Keratinocyte (primary cell): ENCODE measurements around the gene GGA1. TPM values are rescaled to one million over a fixed set of nuclear protein-coding genes. Genes with fewer than 3 reads are reported as not detected.

Experiments used
- DNase-seq: peaks from one replicate; pipeline ENCODE4 v3.0.0-alpha.2; 2011; ENCODE audit warnings: low read depth, missing footprints, low spot score
- FAIRE-seq: peaks from 2 replicates; lab custom pipeline; 2011; peaks lifted over from hg19 to GRCh38; lab: Jason Lieb, UNC
- H2AFZ ChIP-seq: 2 replicates; pipeline ENCODE4 v1.6.0; 2012; ENCODE audit warnings: low read length, control low read depth, inconsistent platforms; ENCODE audit not compliant: control insufficient read depth
- H3K27ac ChIP-seq: 2 replicates; pipeline ENCODE4 v1.5.1; 2011; ENCODE audit warnings: low read length; ENCODE audit not compliant: control insufficient read depth, insufficient read depth
- H3K27me3 ChIP-seq: 3 replicates; pipeline ENCODE4 v1.6.0; 2011; ENCODE audit warnings: low read length; ENCODE audit not compliant: control insufficient read depth, insufficient read depth; ENCODE audit errors: extremely low read depth
- H3K36me3 ChIP-seq, 2 experiments: 2 replicates in 1 of 2; 3 replicates in 1 of 2; pipeline ENCODE4 v1.5.1; 2011; ENCODE audit warnings: low read length in 2 of 2, mild to moderate bottlenecking in 1 of 2; ENCODE audit not compliant: control insufficient read depth in 2 of 2, insufficient read depth in 2 of 2; ENCODE audit errors: extremely low read depth in 1 of 2
- H3K4me1 ChIP-seq: 3 replicates; pipeline ENCODE4 v1.5.1; 2011; ENCODE audit warnings: low read length; ENCODE audit not compliant: control insufficient read depth, insufficient read depth; ENCODE audit errors: extremely low read depth
- H3K4me2 ChIP-seq: 3 replicates; pipeline ENCODE4 v1.6.0; 2011; ENCODE audit warnings: low read depth, low read length; ENCODE audit not compliant: control insufficient read depth, insufficient read depth; ENCODE audit errors: extremely low read depth
- H3K4me3 ChIP-seq, 3 experiments: fragments of 200-600 bp in 1 of 3; sonication (generic) in 1 of 3; 2 replicates in 2 of 3; 3 replicates in 1 of 3; pipeline ENCODE4 v1.5.1; 2011 to 2016; ENCODE audit warnings: low read length in 3 of 3, mild to moderate bottlenecking in 3 of 3, control low read depth in 2 of 3, inconsistent platforms in 1 of 3, low read depth in 1 of 3, mixed read lengths in 1 of 3, mixed run types in 1 of 3, moderate library complexity in 1 of 3; ENCODE audit not compliant: control insufficient read depth in 2 of 3, insufficient read depth in 2 of 3; ENCODE audit errors: extremely low read depth in 1 of 3
- H3K79me2 ChIP-seq: 2 replicates; pipeline ENCODE4 v1.6.0; 2012; ENCODE audit warnings: low read length; ENCODE audit not compliant: control insufficient read depth, insufficient read depth
- H3K9ac ChIP-seq: 3 replicates; pipeline ENCODE4 v1.6.0; 2011; ENCODE audit warnings: low read length; ENCODE audit not compliant: control insufficient read depth, insufficient read depth; ENCODE audit errors: extremely low read depth
- H3K9me1 ChIP-seq: 3 replicates; pipeline ENCODE4 v1.6.0; 2011; ENCODE audit warnings: low read length; ENCODE audit not compliant: control insufficient read depth, insufficient read depth; ENCODE audit errors: extremely low read depth
- H3K9me3 ChIP-seq: 2 replicates; pipeline ENCODE4 v1.5.1; 2012; ENCODE audit warnings: low read depth, low read length; ENCODE audit not compliant: control insufficient read depth
- H4K20me1 ChIP-seq: 3 replicates; pipeline ENCODE4 v1.6.0; 2011; ENCODE audit warnings: low read length; ENCODE audit not compliant: control insufficient read depth, insufficient read depth; ENCODE audit errors: extremely low read depth
- EZH2 ChIP-seq: IDR thresholded peaks from one replicate; pipeline ENCODE4 v1.6.1; 2012; ENCODE audit warnings: inconsistent platforms, mild to moderate bottlenecking, low read length, moderate library complexity
- dilution Hi-C: fragments of 300-500 bp; cut with MboI; formaldehyde crosslinking; loops from one replicate; pipeline ENCODE4 v1.7.0; 2020; ENCODE audit warnings: low sequenced_read_pairs; ENCODE audit not compliant: extremely low pct_ligation_motif_present
- polyA plus RNA-seq, 5 experiments: library from polyadenylated mRNA; depleted of rRNA in 3 of 5; stranded (reverse) in 3 of 5; stranded (forward) in 1 of 5; unstranded in 1 of 5; fragments of >200 nt; gene quantifications; 1 replicate in 1 of 5; 2 replicates in 3 of 5; 3 replicates in 1 of 5; pipeline versions ENCODE4 v1.2.1 to v1.2.3, GENCODE V29; 2011 to 2012; ENCODE audit warnings: missing spikeins in 2 of 5, low read depth in 1 of 5, low replicate concordance in 1 of 5
- TF ChIP-seq, protein P1 (sequence below), 3 experiments: IDR thresholded peaks in 1 of 3; conservative IDR thresholded peaks in 1 of 3; optimal IDR thresholded peaks in 1 of 3; 2 replicates in 2 of 3; 3 replicates in 1 of 3; pipeline versions ENCODE3 to v1.5.1; 2011; ENCODE audit warnings: low read length in 3 of 3, mild to moderate bottlenecking in 3 of 3, moderate library complexity in 2 of 3, control low read depth in 1 of 3, inconsistent platforms in 1 of 3; ENCODE audit not compliant: insufficient read depth in 2 of 3; ENCODE audit errors: extremely low read depth in 1 of 3

Gene GGA1
- polyA plus RNA-seq, 1 donor (not counting 4 experiments of a cell fraction or from before 2014, with no cell fraction given) = 29.2 TPM

DNA sequence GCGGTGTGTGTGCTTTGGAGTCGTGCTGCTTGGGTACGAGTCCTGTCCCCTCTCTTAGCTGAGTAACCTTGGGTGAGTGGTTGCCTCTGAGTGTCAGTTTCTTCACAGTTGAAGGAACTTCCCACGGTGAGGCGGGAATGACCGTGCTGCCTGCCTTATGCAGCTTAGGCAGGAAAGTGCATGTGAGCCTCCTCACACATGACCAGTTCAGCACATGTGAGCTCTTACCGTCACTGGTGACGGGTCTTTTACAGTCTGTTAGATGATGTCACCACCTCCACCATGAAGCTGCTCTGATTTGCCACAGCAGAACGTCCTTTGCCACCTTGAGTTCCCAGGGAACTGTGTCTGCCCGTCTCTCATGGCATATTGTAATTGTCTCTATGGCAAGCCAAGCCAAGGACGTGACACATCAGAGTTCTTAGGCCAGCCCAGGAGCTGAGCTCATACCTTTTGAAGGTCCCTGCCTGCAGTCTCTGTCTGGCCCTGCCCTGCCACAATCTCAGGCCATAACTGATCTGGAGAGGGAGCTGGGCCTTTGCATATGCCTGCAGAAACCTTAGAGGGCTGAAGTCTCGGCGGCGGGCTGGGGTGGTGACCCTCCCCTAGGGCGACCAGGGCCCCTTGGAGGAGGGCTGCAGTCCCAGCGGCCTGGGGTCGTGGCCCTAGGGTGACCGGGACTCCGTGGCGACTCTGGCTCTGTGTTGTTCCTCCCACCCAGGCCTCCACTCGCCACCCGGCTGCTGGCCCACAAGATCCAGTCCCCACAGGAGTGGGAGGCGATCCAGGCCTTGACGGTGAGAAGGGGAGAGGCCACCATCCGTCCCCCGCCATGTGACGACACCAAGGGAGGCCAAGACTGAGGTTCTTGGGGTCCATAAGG lies 7.8 kb downstream of the GGA1 start:
- TF ChIP-seq EZH2 = no peak
- TF ChIP-seq, protein P1, sequence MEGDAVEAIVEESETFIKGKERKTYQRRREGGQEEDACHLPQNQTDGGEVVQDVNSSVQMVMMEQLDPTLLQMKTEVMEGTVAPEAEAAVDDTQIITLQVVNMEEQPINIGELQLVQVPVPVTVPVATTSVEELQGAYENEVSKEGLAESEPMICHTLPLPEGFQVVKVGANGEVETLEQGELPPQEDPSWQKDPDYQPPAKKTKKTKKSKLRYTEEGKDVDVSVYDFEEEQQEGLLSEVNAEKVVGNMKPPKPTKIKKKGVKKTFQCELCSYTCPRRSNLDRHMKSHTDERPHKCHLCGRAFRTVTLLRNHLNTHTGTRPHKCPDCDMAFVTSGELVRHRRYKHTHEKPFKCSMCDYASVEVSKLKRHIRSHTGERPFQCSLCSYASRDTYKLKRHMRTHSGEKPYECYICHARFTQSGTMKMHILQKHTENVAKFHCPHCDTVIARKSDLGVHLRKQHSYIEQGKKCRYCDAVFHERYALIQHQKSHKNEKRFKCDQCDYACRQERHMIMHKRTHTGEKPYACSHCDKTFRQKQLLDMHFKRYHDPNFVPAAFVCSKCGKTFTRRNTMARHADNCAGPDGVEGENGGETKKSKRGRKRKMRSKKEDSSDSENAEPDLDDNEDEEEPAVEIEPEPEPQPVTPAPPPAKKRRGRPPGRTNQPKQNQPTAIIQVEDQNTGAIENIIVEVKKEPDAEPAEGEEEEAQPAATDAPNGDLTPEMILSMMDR (optimal IDR thresholded peaks at IDR 0.05 in 1 of 3, IDR thresholded peaks at IDR 0.05 in 1 of 3, conservative IDR thresholded peaks at IDR 0.05 in 1 of 3; ENCODE audit: extremely low read depth in 1 of 3, insufficient read depth in 2 of 3, low read length in 3 of 3) = no peak
- Histone ChIP-seq H3K9me3 (no peaks in the 10 kb centered on the region), H2AFZ (no peak overlapping the region), H3K4me1 (peaks cover 5% of the 10 kb centered on the region), H3K4me3 (no peak overlapping the region), H3K27me3 (no peaks in the 10 kb centered on the region), H3K4me2 (no peak overlapping the region), H4K20me1 (no peaks in the 10 kb centered on the region), H3K27ac (no peak overlapping the region), H3K9ac (no peak overlapping the region), H3K36me3 (peaks cover 29 to 32% of the 10 kb centered on the region in 2 experiments), H3K79me2 (peaks cover 5% of the 10 kb centered on the region), H3K9me1 (no peaks in the 10 kb centered on the region)
- dilution Hi-C loops = no loop called here
- FAIRE-seq (no peak), DNase-seq (no peak)

DNA sequence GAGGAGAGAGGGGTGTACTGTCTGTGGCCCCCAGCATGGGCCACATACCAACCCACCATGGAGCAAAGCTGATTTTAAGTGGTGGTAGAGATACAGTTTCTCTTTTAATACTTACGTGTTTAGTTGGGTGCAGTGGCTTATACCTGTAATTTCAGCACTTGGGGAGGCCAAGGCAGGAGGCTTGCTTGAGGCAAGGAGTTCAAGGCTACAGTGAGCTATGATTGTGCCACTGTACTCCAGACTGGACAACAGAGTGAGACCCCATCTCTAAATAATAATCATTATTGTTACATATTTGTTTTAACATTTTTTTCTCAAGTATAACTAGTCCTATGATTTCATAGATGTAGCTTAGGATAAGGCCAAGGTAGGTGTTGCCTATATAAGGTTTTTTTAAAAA lies 8.8 kb downstream of the GGA1 start:
- Histone ChIP-seq H3K4me3 (no peak overlapping the region), H3K27me3 (no peaks in the 10 kb centered on the region), H3K9me3 (no peaks in the 10 kb centered on the region), H3K79me2 (peaks cover 2% of the 10 kb centered on the region), H3K9ac (no peak overlapping the region), H3K36me3 (peaks cover 32 to 34% of the 10 kb centered on the region in 2 experiments), H3K27ac (no peak overlapping the region), H2AFZ (no peak overlapping the region), H3K9me1 (no peaks in the 10 kb centered on the region), H3K4me2 (no peak overlapping the region), H3K4me1 (peaks cover 5% of the 10 kb centered on the region), H4K20me1 (no peaks in the 10 kb centered on the region)
- DNase-seq = no peak
- FAIRE-seq = no peak
- TF ChIP-seq, protein P1 (optimal IDR thresholded peaks at IDR 0.05 in 1 of 3, IDR thresholded peaks at IDR 0.05 in 1 of 3, conservative IDR thresholded peaks at IDR 0.05 in 1 of 3; ENCODE audit: extremely low read depth in 1 of 3, insufficient read depth in 2 of 3, low read length in 3 of 3) = no peak
- no peak for TF ChIP-seq EZH2
- dilution Hi-C loops = no loop called here
